Parathyroid adenoma (tissue), 2 donors: ENCODE data around the gene RLBP1.

ENCODE experiments used
- H2AFZ ChIP-seq: fragments of 300-600 bp; sonication (generic); one replicate; pipeline ENCODE4 v1.7.0; 2017; ENCODE audit warnings: antibody characterized with exemption, mild to moderate bottlenecking
- H3K27ac ChIP-seq: fragments of 300-600 bp; sonication (generic); one replicate; pipeline ENCODE4 v1.7.0; 2017
- H3K27me3 ChIP-seq: fragments of 300-600 bp; sonication (generic); one replicate; pipeline ENCODE4 v1.7.0; 2017; ENCODE audit warnings: low read length; ENCODE audit not compliant: control insufficient read depth, insufficient read depth
- H3K36me3 ChIP-seq: fragments of 300-600 bp; sonication (generic); one replicate; pipeline ENCODE4 v1.7.0; 2017; ENCODE audit warnings: low read length; ENCODE audit not compliant: control insufficient read depth, insufficient read depth
- H3K4me1 ChIP-seq: fragments of 300-600 bp; sonication (generic); one replicate; pipeline ENCODE4 v1.7.0; 2017; ENCODE audit warnings: control low read depth
- H3K4me2 ChIP-seq: fragments of 300-600 bp; sonication (generic); one replicate; pipeline ENCODE4 v1.7.0; 2017; ENCODE audit warnings: low read length
- H3K4me3 ChIP-seq: fragments of 300-600 bp; sonication (generic); one replicate; pipeline ENCODE4 v1.7.0; 2017; ENCODE audit warnings: low read depth, low read length
- H3K79me2 ChIP-seq: fragments of 300-600 bp; sonication (generic); one replicate; pipeline ENCODE4 v1.7.0; 2017; ENCODE audit warnings: control low read depth
- H3K9ac ChIP-seq: fragments of 300-600 bp; sonication (generic); one replicate; pipeline ENCODE4 v1.7.0; 2017; ENCODE audit warnings: mild to moderate bottlenecking
- H3K9me3 ChIP-seq: fragments of 300-600 bp; sonication (generic); one replicate; pipeline ENCODE4 v1.7.0; 2017; ENCODE audit warnings: low read length; ENCODE audit not compliant: control insufficient read depth
- CTCF ChIP-seq: fragments of 300-600 bp; sonication (generic); IDR thresholded peaks from one replicate; pipeline ENCODE4 v1.7.0; 2017; ENCODE audit warnings: antibody characterized with exemption, mild to moderate bottlenecking
- donor health status: primary hyperparathyroidism.

Gene RLBP1

DNA sequence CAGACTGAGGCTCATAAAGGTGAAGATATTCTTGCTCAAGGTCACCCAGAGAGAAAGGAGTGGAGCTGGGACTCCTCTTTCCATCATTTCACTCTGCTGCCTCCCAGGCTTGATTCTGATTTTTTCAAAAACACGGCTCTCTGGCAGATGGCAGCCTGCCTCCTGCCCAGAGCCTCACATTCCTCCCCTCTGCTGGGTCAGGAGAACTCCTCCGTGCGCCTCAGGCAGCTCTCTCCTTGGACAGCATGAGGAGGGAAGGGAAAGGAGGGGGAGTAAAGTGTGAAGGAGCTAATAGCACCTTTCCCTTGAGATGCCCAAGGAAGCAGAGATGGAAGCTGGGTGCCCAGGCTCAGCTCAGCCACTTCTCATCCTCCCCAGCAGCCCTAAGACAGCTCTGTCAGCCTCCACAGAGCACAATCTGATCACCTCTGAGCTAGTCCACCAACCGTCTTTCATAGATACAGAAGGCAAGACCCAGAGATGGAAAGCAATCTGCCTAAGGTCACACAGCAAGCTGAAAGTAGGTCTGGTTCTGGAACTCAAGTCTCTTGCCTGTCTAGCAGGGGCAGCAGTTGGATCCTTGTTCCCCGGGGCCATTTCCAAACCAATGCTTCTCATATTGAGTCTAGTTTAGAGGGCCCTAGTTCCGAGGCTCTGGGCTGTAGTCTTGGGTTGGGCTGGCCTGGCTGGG lies 3.5 kb downstream of the RLBP1 start:
- no peaks in the 10 kb centered on the region for H3K4me1 ChIP-seq
- no peak for TF ChIP-seq CTCF

DNA sequence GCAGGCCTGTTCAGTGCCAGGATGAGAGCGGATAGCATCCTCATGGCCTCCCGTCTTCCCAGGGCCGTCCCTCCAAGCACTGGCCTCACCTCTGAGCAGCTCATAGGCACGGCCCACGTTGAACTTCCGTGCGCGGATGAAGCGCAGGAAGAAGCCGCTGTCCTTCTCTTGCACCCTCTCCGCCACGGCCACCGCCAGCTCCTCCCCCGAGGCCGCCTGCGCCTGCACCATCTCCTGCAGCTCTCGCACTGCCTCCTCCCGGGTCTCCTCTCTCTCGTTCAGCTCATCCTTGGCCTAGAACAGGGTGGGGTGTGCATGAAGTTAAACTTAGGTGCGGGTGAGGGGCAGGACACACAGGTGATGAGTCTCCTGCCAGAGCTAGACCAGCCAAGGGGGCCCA lies 4.3 kb downstream of the RLBP1 start:
- Histone ChIP-seq H3K9ac (no peak overlapping the region), H3K79me2 (no peaks in the 10 kb centered on the region), H3K36me3 (no peaks in the 10 kb centered on the region), H3K4me2 (no peak overlapping the region), H3K9me3 (no peaks in the 10 kb centered on the region), H3K27me3 (no peaks in the 10 kb centered on the region), H3K4me1 (no peaks in the 10 kb centered on the region), H3K27ac (no peak overlapping the region), H2AFZ (no peak overlapping the region), H3K4me3 (no peak overlapping the region)
- TF ChIP-seq CTCF, result no peak

More for the DNA sequence above, 3.5 kb downstream of the RLBP1 start:
- H3K9ac ChIP-seq, result no peak overlapping the region
- no peak overlapping the region for H3K4me2 ChIP-seq
- H3K4me3 ChIP-seq, result no peak overlapping the region
- no peaks in the 10 kb centered on the region for H3K27me3 ChIP-seq
- H3K79me2 ChIP-seq, result no peaks in the 10 kb centered on the region
- no peaks in the 10 kb centered on the region for H3K9me3 ChIP-seq
- no peak overlapping the region for H2AFZ ChIP-seq
- H3K36me3 ChIP-seq, result no peaks in the 10 kb centered on the region
- H3K27ac ChIP-seq, result no peak overlapping the region

- Histone ChIP-seq H3K4me2 (no peak overlapping the region), H3K4me1 (no peaks in the 10 kb centered on the region), H3K27me3 (no peaks in the 10 kb centered on the region), H3K27ac (no peak overlapping the region), H2AFZ (no peak overlapping the region), H3K79me2 (no peaks in the 10 kb centered on the region), H3K4me3 (no peak overlapping the region), H3K9me3 (no peaks in the 10 kb centered on the region), H3K36me3 (no peaks in the 10 kb centered on the region), H3K9ac (no peak overlapping the region)
- no peak for TF ChIP-seq CTCF
These were observed 5.8 kb downstream of the RLBP1 start for GRCh38 chr15:89215627-89216026.

DNA sequence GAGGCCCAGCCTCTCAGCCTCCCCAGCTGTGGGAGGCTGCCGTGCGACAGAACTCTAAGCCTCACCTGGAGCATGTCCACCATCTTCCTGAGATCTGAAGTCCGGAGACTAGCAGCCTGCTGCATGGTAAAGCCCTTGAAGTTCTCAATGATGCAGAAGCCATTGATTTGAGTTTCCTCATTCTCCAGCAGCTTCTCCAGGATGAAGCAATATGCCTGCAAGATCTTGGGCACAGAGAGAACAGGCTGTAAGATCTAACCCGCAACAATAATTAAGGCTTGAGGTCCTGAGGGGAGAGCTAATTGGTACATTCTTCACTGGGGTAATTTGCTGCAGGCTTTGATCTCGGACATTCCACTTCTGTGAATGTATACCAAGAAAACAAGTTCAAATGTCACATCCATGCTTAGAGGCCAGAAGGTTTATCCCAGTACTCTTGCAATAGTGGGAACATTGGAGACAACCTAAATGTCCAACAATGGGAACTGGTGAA lies 9.7 kb downstream of the RLBP1 start:
- Histone ChIP-seq H3K27ac (no peak overlapping the region), H3K4me3 (no peak overlapping the region), H2AFZ (no peak overlapping the region), H3K9me3 (no peaks in the 10 kb centered on the region), H3K27me3 (no peaks in the 10 kb centered on the region), H3K36me3 (no peaks in the 10 kb centered on the region), H3K4me1 (no peaks in the 10 kb centered on the region), H3K9ac (no peak overlapping the region), H3K79me2 (no peaks in the 10 kb centered on the region), H3K4me2 (no peak overlapping the region)
- TF ChIP-seq CTCF, result no peak

DNA sequence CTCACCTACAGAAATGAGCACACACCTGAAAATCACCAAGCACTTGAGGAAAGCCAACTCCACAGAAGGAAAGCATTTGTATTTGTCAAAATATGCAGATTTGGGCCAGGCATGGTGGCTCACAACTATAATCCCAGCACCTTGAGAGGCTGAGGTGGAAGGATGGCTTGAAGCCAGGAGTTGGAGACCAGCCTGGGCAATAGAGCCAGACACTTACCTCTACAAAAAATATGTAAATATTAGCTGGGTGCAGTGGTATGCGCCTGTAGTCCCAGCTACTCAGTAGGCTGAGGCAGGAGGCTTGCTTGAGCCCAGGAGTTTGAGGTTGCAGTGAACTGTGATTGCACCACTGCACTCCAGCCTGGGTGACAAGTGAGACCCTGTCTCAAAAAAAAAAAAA lies 12.3 kb downstream of the RLBP1 start:
- no peak overlapping the region for H3K4me3 ChIP-seq
- H3K4me1 ChIP-seq, result no peaks in the 10 kb centered on the region
- no peak overlapping the region for H3K27ac ChIP-seq
- no peaks in the 10 kb centered on the region for H3K36me3 ChIP-seq
- H2AFZ ChIP-seq, result no peak overlapping the region
- H3K4me2 ChIP-seq, result no peak overlapping the region
- no peak overlapping the region for H3K9ac ChIP-seq
- H3K79me2 ChIP-seq, result no peaks in the 10 kb centered on the region
- H3K9me3 ChIP-seq, result no peaks in the 10 kb centered on the region
- H3K27me3 ChIP-seq, result no peaks in the 10 kb centered on the region
- TF ChIP-seq CTCF, result no peak
